Chondrocyte (in vitro differentiated cells): ENCODE data around the gene SKOR1. TPM values are rescaled to one million over a fixed set of nuclear protein-coding genes. Genes with fewer than 3 reads are reported as not detected.
A peak's percentile ranks its signal among the peaks of the same experiment; 100 is the strongest.

Experiments
- DNase-seq: peaks from one replicate; pipeline ENCODE4 v3.0.0; 2021; ENCODE audit warnings: mixed read lengths, low spot score
- H3K27ac Mint-ChIP-seq: one replicate; pipeline ENCODE4 v1.8.0; 2021; ENCODE audit warnings: mild to moderate bottlenecking, moderate library complexity, mixed read lengths; ENCODE audit not compliant: unreplicated experiment
- H3K27me3 Mint-ChIP-seq: 2 replicates; pipeline ENCODE4 v1.8.0; 2021; ENCODE audit warnings: low read depth, mixed read lengths
- H3K36me3 Mint-ChIP-seq: 2 replicates; pipeline ENCODE4 v1.8.0; 2021; ENCODE audit warnings: low read depth, mixed read lengths
- H3K4me1 Mint-ChIP-seq: 2 replicates; pipeline ENCODE4 v1.8.0; 2021; ENCODE audit warnings: low read depth, mild to moderate bottlenecking, mixed read lengths
- H3K4me3 Mint-ChIP-seq: one replicate; pipeline ENCODE4 v1.8.0; 2021; ENCODE audit warnings: mild to moderate bottlenecking, moderate library complexity, mixed read lengths; ENCODE audit not compliant: unreplicated experiment
- H3K9me3 Mint-ChIP-seq: 2 replicates; pipeline ENCODE4 v1.8.0; 2021; ENCODE audit warnings: low read depth, mixed read lengths
- total RNA-seq: library from RNA; stranded (reverse); gene quantifications from 3 replicates; pipeline ENCODE4 v1.2.1, GENCODE V29; 2021
- TF ChIP-seq, protein P1 (sequence below): fragments of 200-600 bp; sonication (generic); IDR thresholded peaks from 2 replicates; pipeline ENCODE4 v1.5.0; 2021; ENCODE audit warnings: antibody characterized with exemption, mild to moderate bottlenecking, moderate library complexity

SKOR1 gene
- total RNA-seq, 1 donor from 2014 or later: 0.22 TPM

DNA sequence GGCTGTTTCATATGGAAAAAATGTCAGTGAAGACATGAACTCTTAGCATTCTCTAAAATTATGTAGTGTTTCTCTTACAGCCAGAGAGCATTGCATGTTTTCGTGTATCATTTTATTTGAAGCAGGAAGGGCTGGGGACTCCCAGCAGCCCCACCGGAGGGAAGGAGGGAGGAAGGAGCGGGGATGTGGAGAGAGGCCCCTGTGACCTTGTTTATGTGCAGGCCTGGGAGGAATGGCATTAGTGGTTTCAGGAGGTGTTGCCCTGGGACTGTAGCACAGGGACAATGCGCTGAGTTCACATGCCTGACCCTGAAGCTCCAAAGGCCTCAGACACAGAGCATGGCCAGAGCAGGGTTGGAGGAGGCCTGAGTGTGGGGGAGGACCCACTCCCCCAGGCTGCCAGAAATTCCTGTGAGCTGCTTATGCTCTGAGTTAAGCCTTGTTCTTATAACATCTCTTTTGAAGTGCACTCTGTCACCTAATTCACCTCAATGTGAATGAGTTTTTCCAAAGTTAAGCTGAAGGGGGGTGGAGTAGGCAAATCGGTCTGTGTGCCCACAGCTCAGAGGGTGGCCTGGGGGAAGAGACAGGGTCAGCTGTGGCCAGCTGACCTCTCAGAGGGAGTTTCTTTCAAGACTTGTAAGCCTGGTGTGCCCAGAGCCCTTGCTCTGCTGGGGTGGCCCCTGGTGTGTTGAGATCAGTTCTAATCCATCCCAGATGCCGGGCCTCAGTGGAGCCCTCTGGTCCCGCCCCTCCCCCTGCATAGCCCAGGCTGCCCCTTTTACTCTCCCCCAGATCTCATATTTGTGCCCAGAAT lies 18.5 kb downstream of the SKOR1 start:
- H3K27me3 Mint-ChIP-seq: no peaks in the 10 kb centered on the region
- H3K36me3 Mint-ChIP-seq: no peaks in the 10 kb centered on the region
- no peaks in the 10 kb centered on the region for H3K9me3 Mint-ChIP-seq
- no peak overlapping the region for H3K4me3 Mint-ChIP-seq
- H3K27ac Mint-ChIP-seq: peak overlapping the region; percentile 85
- peaks cover 39% of the 10 kb centered on the region for H3K4me1 Mint-ChIP-seq
- TF ChIP-seq, protein P1, sequence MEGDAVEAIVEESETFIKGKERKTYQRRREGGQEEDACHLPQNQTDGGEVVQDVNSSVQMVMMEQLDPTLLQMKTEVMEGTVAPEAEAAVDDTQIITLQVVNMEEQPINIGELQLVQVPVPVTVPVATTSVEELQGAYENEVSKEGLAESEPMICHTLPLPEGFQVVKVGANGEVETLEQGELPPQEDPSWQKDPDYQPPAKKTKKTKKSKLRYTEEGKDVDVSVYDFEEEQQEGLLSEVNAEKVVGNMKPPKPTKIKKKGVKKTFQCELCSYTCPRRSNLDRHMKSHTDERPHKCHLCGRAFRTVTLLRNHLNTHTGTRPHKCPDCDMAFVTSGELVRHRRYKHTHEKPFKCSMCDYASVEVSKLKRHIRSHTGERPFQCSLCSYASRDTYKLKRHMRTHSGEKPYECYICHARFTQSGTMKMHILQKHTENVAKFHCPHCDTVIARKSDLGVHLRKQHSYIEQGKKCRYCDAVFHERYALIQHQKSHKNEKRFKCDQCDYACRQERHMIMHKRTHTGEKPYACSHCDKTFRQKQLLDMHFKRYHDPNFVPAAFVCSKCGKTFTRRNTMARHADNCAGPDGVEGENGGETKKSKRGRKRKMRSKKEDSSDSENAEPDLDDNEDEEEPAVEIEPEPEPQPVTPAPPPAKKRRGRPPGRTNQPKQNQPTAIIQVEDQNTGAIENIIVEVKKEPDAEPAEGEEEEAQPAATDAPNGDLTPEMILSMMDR: no peak
- DNase-seq: no peak

DNA sequence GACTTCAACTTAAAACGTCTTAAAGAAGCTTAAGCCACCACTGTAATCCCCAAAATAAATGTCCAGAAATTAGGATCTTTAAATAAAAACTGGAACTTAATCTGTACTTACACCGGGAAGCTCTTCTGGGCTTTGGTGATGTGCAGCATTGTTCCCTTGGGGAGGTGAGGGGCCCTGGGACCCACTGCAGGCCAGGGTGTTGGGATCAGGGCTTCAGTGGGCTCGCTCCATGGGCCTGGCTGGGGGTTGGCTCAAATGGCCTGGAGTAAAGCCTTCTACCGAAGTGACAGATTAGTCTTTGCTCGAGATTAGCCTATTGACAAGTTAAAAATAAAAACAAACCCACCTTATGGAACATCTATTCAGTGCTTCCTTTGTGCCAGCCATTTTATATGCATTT lies 20.7 kb downstream of the SKOR1 start:
- peaks cover 25% of the 10 kb centered on the region for H3K4me1 Mint-ChIP-seq
- H3K27me3 Mint-ChIP-seq: no peaks in the 10 kb centered on the region
- no peak overlapping the region for H3K27ac Mint-ChIP-seq
- no peak overlapping the region for H3K4me3 Mint-ChIP-seq
- H3K9me3 Mint-ChIP-seq: peaks cover 3% of the 10 kb centered on the region
- TF ChIP-seq, protein P1: no peak
- H3K36me3 Mint-ChIP-seq: no peaks in the 10 kb centered on the region
- no peak for DNase-seq

DNA sequence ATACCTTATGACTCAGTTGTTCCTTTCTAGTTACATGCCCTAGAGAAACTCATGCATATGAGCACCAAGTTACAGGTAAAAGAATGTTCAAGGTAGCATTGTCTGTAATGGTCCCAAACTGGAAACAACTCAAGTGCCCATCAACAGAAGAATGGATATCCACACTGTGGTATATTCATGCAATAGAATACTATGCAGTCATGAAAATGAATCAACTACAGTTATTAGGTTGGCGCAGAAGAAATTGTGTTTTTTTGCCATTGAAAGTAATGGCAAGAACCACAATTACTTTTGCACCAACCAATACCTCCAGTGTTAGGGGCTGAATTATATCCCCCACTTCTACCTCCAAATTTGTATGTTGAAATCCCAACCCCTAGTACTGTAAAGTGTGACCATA lies 24.2 kb downstream of the SKOR1 start:
- no peak overlapping the region for H3K4me3 Mint-ChIP-seq
- no peaks in the 10 kb centered on the region for H3K27me3 Mint-ChIP-seq
- TF ChIP-seq, protein P1: no peak
- peaks cover 3% of the 10 kb centered on the region for H3K9me3 Mint-ChIP-seq
- DNase-seq: no peak
- no peaks in the 10 kb centered on the region for H3K36me3 Mint-ChIP-seq
- peaks cover 3% of the 10 kb centered on the region for H3K4me1 Mint-ChIP-seq
- H3K27ac Mint-ChIP-seq: no peak overlapping the region

DNA sequence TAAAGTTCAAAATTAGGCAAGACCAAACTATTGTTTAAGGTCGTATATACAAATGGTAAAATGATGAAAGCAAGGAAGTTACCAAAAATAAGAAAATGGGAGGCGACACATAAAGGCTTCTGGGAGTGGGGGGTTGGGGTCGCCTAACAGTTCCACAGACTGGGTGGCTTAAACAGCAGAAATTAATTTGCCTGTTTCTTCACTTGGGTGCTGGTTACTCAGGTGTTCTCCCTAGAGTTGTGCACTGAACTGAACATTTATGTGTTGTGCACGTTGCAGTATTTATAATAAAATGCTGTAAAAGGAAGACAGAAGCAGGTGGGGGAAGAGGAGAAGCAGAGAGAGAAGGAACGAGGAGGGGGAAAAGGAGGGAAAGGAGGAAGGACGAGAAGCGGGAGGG lies 25.0 kb downstream of the SKOR1 start:
- TF ChIP-seq, protein P1: no peak

DNA sequence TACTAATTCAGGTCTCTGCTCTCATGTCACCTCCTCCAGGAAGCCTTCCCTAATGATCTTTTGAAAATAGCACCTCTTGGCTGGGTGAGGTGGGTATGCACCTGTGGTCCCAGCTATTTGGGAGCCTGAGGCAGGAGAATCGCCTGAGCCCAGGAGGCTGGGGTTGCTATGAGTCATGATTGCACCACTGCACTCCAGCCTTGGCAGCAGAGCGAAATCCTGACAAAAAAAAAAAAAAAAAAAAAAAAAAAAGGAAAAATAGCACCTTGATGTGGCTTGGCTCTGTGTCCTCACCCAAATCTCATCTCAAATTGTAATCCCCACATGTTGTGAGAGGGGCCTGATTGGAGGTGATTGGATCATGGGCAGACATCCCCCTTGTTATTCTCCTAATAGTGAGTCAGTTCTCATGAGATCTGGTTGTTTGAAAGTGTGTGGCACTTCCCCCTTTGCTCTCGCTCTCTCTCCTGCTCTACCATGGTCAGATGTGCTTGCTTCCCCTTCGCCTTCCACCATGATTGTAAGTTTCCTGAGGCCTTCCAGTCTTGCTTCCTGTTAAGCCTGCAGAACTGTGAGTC lies 25.8 kb downstream of the SKOR1 start:
- peaks cover 8% of the 10 kb centered on the region for H3K4me1 Mint-ChIP-seq
- TF ChIP-seq, protein P1: no peak
- no peak overlapping the region for H3K27ac Mint-ChIP-seq
- no peak for DNase-seq
- H3K4me3 Mint-ChIP-seq: no peak overlapping the region
- H3K36me3 Mint-ChIP-seq: no peaks in the 10 kb centered on the region
- H3K9me3 Mint-ChIP-seq: peaks cover 3% of the 10 kb centered on the region
- H3K27me3 Mint-ChIP-seq: no peaks in the 10 kb centered on the region

More for the DNA sequence above, 25.0 kb downstream of the SKOR1 start:
- H3K4me3 Mint-ChIP-seq: no peak overlapping the region
- H3K27me3 Mint-ChIP-seq: no peaks in the 10 kb centered on the region
- peaks cover 3% of the 10 kb centered on the region for H3K9me3 Mint-ChIP-seq
- H3K27ac Mint-ChIP-seq: no peak overlapping the region
- no peak for DNase-seq
- H3K36me3 Mint-ChIP-seq: no peaks in the 10 kb centered on the region
- peaks cover 3% of the 10 kb centered on the region for H3K4me1 Mint-ChIP-seq
